ENCODE data around the gene CORO2B. TPM values are rescaled to one million over a fixed set of nuclear protein-coding genes. Genes with fewer than 3 reads are reported as not detected.
A peak's percentile ranks its signal among the peaks of the same experiment; 100 is the strongest.

The CORO2B gene
- total RNA-seq, 1 donor from 2014 or later = 3.9 TPM

GRCh38 chr15:68586274-68586961 is 7.6 kb downstream of the CORO2B start:
- TF ChIP-seq CTCF (conservative IDR thresholded peaks at IDR 0.05) = no peak
- no peak for DNase-seq (ENCODE audit: extremely low spot score, unreplicated experiment)
- H3K4me3 Mint-ChIP-seq = no peak overlapping the region
- H3K27me3 Mint-ChIP-seq = peaks cover 20% of the 10 kb centered on the region
- no peaks in the 10 kb centered on the region for H3K36me3 Mint-ChIP-seq
- no peak overlapping the region for H3K27ac Mint-ChIP-seq
- no peaks in the 10 kb centered on the region for H3K9me3 Mint-ChIP-seq
- peaks cover 23% of the 10 kb centered on the region for H3K4me1 Mint-ChIP-seq (ENCODE audit: unreplicated experiment)

GRCh38 chr15:68587769-68588385 is 9.1 kb downstream of the CORO2B start:
- Mint-ChIP-seq H3K27me3 (peaks cover 20% of the 10 kb centered on the region), H3K27ac (no peak overlapping the region), H3K4me3 (no peak overlapping the region), H3K4me1 (ENCODE audit: unreplicated experiment) (peaks cover 20% of the 10 kb centered on the region), H3K36me3 (no peaks in the 10 kb centered on the region), H3K9me3 (no peaks in the 10 kb centered on the region)
- DNase-seq (ENCODE audit: extremely low spot score, unreplicated experiment) = no peak
- no peak for TF ChIP-seq CTCF (conservative IDR thresholded peaks at IDR 0.05)

GRCh38 chr15:68589053-68589452 is 10.3 kb downstream of the CORO2B start:
- peaks cover 27% of the 10 kb centered on the region for H3K27me3 Mint-ChIP-seq

GRCh38 chr15:68589783-68590710 is 11.3 kb downstream of the CORO2B start:
- peaks cover 19% of the 10 kb centered on the region for H3K4me1 Mint-ChIP-seq (ENCODE audit: unreplicated experiment)
- H3K36me3 Mint-ChIP-seq = no peaks in the 10 kb centered on the region
- DNase-seq (ENCODE audit: extremely low spot score, unreplicated experiment) = no peak
- peaks cover 27% of the 10 kb centered on the region for H3K27me3 Mint-ChIP-seq
- TF ChIP-seq CTCF (conservative IDR thresholded peaks at IDR 0.05) = no peak
- H3K4me3 Mint-ChIP-seq = no peak overlapping the region
- H3K27ac Mint-ChIP-seq = no peak overlapping the region
- H3K9me3 Mint-ChIP-seq = no peaks in the 10 kb centered on the region

More at GRCh38 chr15:68589053-68589452, 10.3 kb downstream of the CORO2B start:
- peaks cover 20% of the 10 kb centered on the region for H3K4me1 Mint-ChIP-seq (ENCODE audit: unreplicated experiment)
- H3K36me3 Mint-ChIP-seq = no peaks in the 10 kb centered on the region
- DNase-seq (ENCODE audit: extremely low spot score, unreplicated experiment) = no peak
- no peak overlapping the region for H3K4me3 Mint-ChIP-seq
- H3K9me3 Mint-ChIP-seq = no peaks in the 10 kb centered on the region
- no peak overlapping the region for H3K27ac Mint-ChIP-seq
- TF ChIP-seq CTCF (conservative IDR thresholded peaks at IDR 0.05) = no peak

GRCh38 chr15:68590721-68591389 is 12.1 kb downstream of the CORO2B start:
- H3K27me3 Mint-ChIP-seq = peaks cover 27% of the 10 kb centered on the region
- H3K4me1 Mint-ChIP-seq (ENCODE audit: unreplicated experiment) = peaks cover 17% of the 10 kb centered on the region
- no peaks in the 10 kb centered on the region for H3K36me3 Mint-ChIP-seq
- no peaks in the 10 kb centered on the region for H3K9me3 Mint-ChIP-seq
- no peak for DNase-seq (ENCODE audit: extremely low spot score, unreplicated experiment)
- no peak overlapping the region for H3K4me3 Mint-ChIP-seq
- peak overlapping the region; percentile 23 for H3K27ac Mint-ChIP-seq
- no peak for TF ChIP-seq CTCF (conservative IDR thresholded peaks at IDR 0.05)

Data from type B pancreatic cell (in vitro differentiated cells).